BE2C (cell line): ENCODE results near the gene CNOT1.
"Not testable (repeated sequence)": the region's sequence is repeated elsewhere in the genome, so short reads cannot be mapped to it uniquely, and the experiment has no call there.

Experiments used
- DNase-seq: peaks from one replicate; pipeline ENCODE4 v3.0.0-alpha.2; 2020
- H3K27me3 ChIP-seq: fragments of 250-450 bp; sonication (Bioruptor Pico); 2 replicates; pipeline ENCODE4 v1.5.1; 2020; ENCODE audit warnings: mild to moderate bottlenecking
- H3K36me3 ChIP-seq: fragments of 250-450 bp; sonication (Bioruptor Pico); 2 replicates; pipeline ENCODE4 v1.5.1; 2020; ENCODE audit warnings: mild to moderate bottlenecking
- H3K4me1 ChIP-seq: fragments of 250-450 bp; sonication (Bioruptor Pico); 2 replicates; pipeline ENCODE4 v1.5.1; 2020
- H3K4me3 ChIP-seq: 2 replicates; pipeline ENCODE4 v1.5.1; 2011; ENCODE audit warnings: low read depth, low read length
- H3K9me3 ChIP-seq: fragments of 250-450 bp; sonication (Bioruptor Pico); 2 replicates; pipeline ENCODE4 v1.5.1; 2020
- CTCF ChIP-seq: IDR thresholded peaks from 2 replicates; pipeline ENCODE4 v1.5.1; 2012; ENCODE audit warnings: mild to moderate bottlenecking, low read depth, low read length

The CNOT1 gene

DNA sequence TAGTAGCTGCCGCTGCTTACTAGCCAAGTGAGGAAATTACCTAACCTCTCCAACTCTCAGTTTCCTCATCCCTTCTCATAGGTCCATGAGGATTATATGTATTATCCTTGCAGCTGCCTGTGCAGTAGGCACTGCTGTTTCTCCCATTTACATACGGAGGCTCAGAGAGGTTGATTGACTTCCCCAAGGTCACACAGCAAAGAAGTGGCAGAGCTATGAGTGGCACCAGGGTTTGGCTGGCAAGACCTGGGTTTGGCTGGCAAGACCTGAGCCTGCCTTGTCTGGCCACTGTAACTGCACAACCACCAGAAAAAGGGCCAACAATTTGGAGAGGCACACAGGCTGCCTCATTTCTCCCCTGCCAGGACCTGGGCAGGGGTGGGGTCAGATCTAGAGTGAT lies 132.2 kb downstream of the CNOT1 start:
- Histone ChIP-seq H3K9me3 (no peaks in the 10 kb centered on the region), H3K4me1 (peaks cover 26% of the 10 kb centered on the region), H3K27me3 (no peaks in the 10 kb centered on the region), H3K36me3 (no peaks in the 10 kb centered on the region), H3K4me3 (no peak overlapping the region)
- no peak for DNase-seq
- TF ChIP-seq CTCF: no peak

- Histone ChIP-seq H3K4me3 (peak overlapping the region; percentile 48), H3K27me3 (no peaks in the 10 kb centered on the region), H3K4me1 (peaks cover 26% of the 10 kb centered on the region), H3K9me3 (no peaks in the 10 kb centered on the region), H3K36me3 (no peaks in the 10 kb centered on the region)
- no peak for DNase-seq
- no peak for TF ChIP-seq CTCF
Observed at GRCh38 chr16:58495521-58496331, 133.9 kb downstream of the CNOT1 start.

GRCh38 chr16:58494981-58495520 lies 134.6 kb downstream of the CNOT1 start:
- Histone ChIP-seq H3K4me1 (peaks cover 26% of the 10 kb centered on the region), H3K4me3 (peak overlapping the region; percentile 48), H3K27me3 (no peaks in the 10 kb centered on the region), H3K36me3 (no peaks in the 10 kb centered on the region), H3K9me3 (no peaks in the 10 kb centered on the region)
- TF ChIP-seq CTCF: peak; percentile 82
- DNase-seq: peak; percentile 93

- H3K4me1 ChIP-seq: peaks cover 20% of the 10 kb centered on the region
- TF ChIP-seq CTCF: no peak
- no peak for DNase-seq
- no peaks in the 10 kb centered on the region for H3K9me3 ChIP-seq
- no peaks in the 10 kb centered on the region for H3K27me3 ChIP-seq
- no peak overlapping the region for H3K4me3 ChIP-seq
- no peaks in the 10 kb centered on the region for H3K36me3 ChIP-seq
Observed at GRCh38 chr16:58493756-58494431, 135.7 kb downstream of the CNOT1 start.

- TF ChIP-seq CTCF: no peak
- DNase-seq: peak; percentile 56
Observed at GRCh38 chr16:58492735-58493134, 136.9 kb downstream of the CNOT1 start.

DNA sequence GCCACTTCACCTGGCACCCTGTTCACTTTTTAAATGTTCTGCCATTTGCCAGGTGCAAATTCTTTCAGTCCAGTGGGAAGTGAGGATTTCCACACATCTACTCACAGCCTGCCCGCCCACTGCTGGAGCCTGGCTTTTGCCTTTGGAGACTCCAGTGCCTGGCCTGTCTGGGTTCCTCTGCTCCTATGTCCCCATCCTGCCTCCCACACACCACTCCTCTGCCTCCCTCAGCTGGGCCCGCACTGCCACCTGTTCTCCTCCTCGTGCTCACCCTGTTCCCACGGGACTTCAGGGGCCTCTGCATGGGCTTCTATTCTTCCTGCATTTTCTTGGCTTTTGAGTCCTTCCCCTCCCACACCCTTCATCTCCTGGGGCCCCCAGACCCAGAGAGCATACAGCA lies 137.6 kb downstream of the CNOT1 start:
- no peak overlapping the region for H3K4me3 ChIP-seq
- H3K36me3 ChIP-seq: no peaks in the 10 kb centered on the region
- no peaks in the 10 kb centered on the region for H3K27me3 ChIP-seq
- H3K9me3 ChIP-seq: no peaks in the 10 kb centered on the region
- DNase-seq: peak; percentile 54
- TF ChIP-seq CTCF: no peak
- H3K4me1 ChIP-seq: peaks cover 31% of the 10 kb centered on the region

More at GRCh38 chr16:58492735-58493134, 136.9 kb downstream of the CNOT1 start:
- Histone ChIP-seq H3K27me3 (no peaks in the 10 kb centered on the region), H3K4me3 (no peak overlapping the region), H3K36me3 (no peaks in the 10 kb centered on the region), H3K9me3 (no peaks in the 10 kb centered on the region), H3K4me1 (peaks cover 26% of the 10 kb centered on the region)

- not testable (repeated sequence) for H3K4me3 ChIP-seq, H3K9me3 ChIP-seq, DNase-seq, H3K27me3 ChIP-seq, H3K36me3 ChIP-seq
- H3K4me1 ChIP-seq: peaks cover 24% of the 10 kb centered on the region
Observed at GRCh38 chr16:58490539-58490938, 139.1 kb downstream of the CNOT1 start.
